SK-N-SH (cell line): Measurements from ENCODE around the gene CFAP299. TPM values are rescaled to one million over a fixed set of nuclear protein-coding genes. Genes with fewer than 3 reads are reported as not detected.
A peak's percentile ranks its signal among the peaks of the same experiment; 100 is the strongest.

Experiments
- CTCF ChIA-PET: fragments of 300-600, 350-600 bp; formaldehyde crosslinking; extraction: SDS; loops from one replicate; lab custom pipeline; 2021; lab: Yijun Ruan, JAX
- POLR2A ChIA-PET: fragments of 350-600 bp; sonication (Branson Sonifier 250); formaldehyde crosslinking; extraction: SDS; loops from one replicate; lab custom pipeline; 2020; ENCODE audit warnings: antibody characterized with exemption, inconsistent platforms; lab: Yijun Ruan, JAX
- DNase-seq: peaks from one replicate; pipeline ENCODE4 v3.0.0; 2012
- H2AFZ ChIP-seq: fragments of 200-600 bp; sonication (generic); 2 replicates; pipeline ENCODE4 v1.8.1; 2016; ENCODE audit warnings: antibody characterized with exemption, mild to moderate bottlenecking, low read depth
- H3F3A ChIP-seq: fragments of 200-600 bp; sonication (generic); replicated peaks from 2 replicates; pipeline ENCODE3; 2016; ENCODE audit warnings: antibody characterized with exemption, mild to moderate bottlenecking; ENCODE audit not compliant: insufficient read depth
- H3K27ac ChIP-seq, 2 experiments: fragments of 200-500 bp in 1 of 2; fragments of 200-600 bp in 1 of 2; sonication (Bioruptor generic) in 1 of 2; sonication (generic), shearing (Covaris generic) in 1 of 2; 2 replicates each; pipeline versions ENCODE4 v1.5.1 to v1.6.1; 2014 to 2016; ENCODE audit warnings: low read depth in 2 of 2, inconsistent platforms in 1 of 2, low read length in 1 of 2, mild to moderate bottlenecking in 1 of 2, mixed read lengths in 1 of 2
- H3K27me3 ChIP-seq: fragments of 200-600 bp; sonication (generic), shearing (Covaris generic); 2 replicates; pipeline ENCODE4 v1.6.1; 2016; ENCODE audit warnings: mixed run types; ENCODE audit not compliant: insufficient read depth
- H3K36me3 ChIP-seq, 2 experiments: fragments of 200-500 bp in 1 of 2; fragments of 200-600 bp in 1 of 2; sonication (Bioruptor generic) in 1 of 2; sonication (generic) in 1 of 2; replicated peaks in 1 of 2; 2 replicates each; pipeline versions ENCODE3 to v1.5.1; 2014 to 2016; ENCODE audit warnings: low read length in 1 of 2, mild to moderate bottlenecking in 1 of 2; ENCODE audit not compliant: insufficient read depth in 2 of 2, control insufficient read depth in 1 of 2
- H3K4me1 ChIP-seq, 2 experiments: fragments of 200-500 bp in 1 of 2; fragments of 200-600 bp in 1 of 2; sonication (Bioruptor generic) in 1 of 2; sonication (generic), shearing (Covaris generic) in 1 of 2; 2 replicates each; pipeline versions ENCODE4 v1.5.1 to v1.6.1; 2014 to 2016; ENCODE audit warnings: low read depth in 1 of 2, low read length in 1 of 2, mixed run types in 1 of 2; ENCODE audit not compliant: insufficient read depth in 2 of 2, control insufficient read depth in 1 of 2
- H3K4me2 ChIP-seq: fragments of 200-600 bp; sonication (generic), shearing (Covaris generic); 2 replicates; pipeline ENCODE4 v1.6.1; 2017; ENCODE audit warnings: mixed run types
- H3K4me3 ChIP-seq, 2 experiments: fragments of 200-500 bp in 1 of 2; fragments of 200-600 bp in 1 of 2; sonication (Bioruptor generic) in 1 of 2; sonication (generic), shearing (Covaris generic) in 1 of 2; 2 replicates each; pipeline versions ENCODE4 v1.5.1 to v1.8.1; 2014 to 2016; ENCODE audit warnings: low read depth in 2 of 2, inconsistent platforms in 1 of 2, low read length in 1 of 2, mild to moderate bottlenecking in 1 of 2, mixed read lengths in 1 of 2, moderate library complexity in 1 of 2
- H3K79me2 ChIP-seq: fragments of 200-600 bp; sonication (generic); 2 replicates; pipeline ENCODE4 v1.8.1; 2017; ENCODE audit warnings: mild to moderate bottlenecking; ENCODE audit not compliant: insufficient read depth
- H3K9ac ChIP-seq: fragments of 200-600 bp; sonication (generic); 2 replicates; pipeline ENCODE4 v1.6.1; 2017; ENCODE audit warnings: mixed run types
- H3K9me2 ChIP-seq: fragments of 200-600 bp; sonication (generic); 2 replicates; pipeline ENCODE4 v1.6.1; 2017; ENCODE audit warnings: mixed run types
- H3K9me3 ChIP-seq: fragments of 200-600 bp; sonication (generic); 2 replicates; pipeline ENCODE4 v1.6.1; 2017; ENCODE audit warnings: mixed run types, mild to moderate bottlenecking, moderate library complexity
- H4K20me1 ChIP-seq: fragments of 200-600 bp; sonication (generic); 2 replicates; pipeline ENCODE4 v1.6.1; 2017; ENCODE audit warnings: mild to moderate bottlenecking, mixed run types; ENCODE audit not compliant: insufficient read depth
- EZH2phosphoT487 ChIP-seq: fragments of 200-600 bp; sonication (generic); IDR thresholded peaks from 2 replicates; pipeline ENCODE4 v1.6.1; 2017; ENCODE audit warnings: low read depth, mixed run types, mild to moderate bottlenecking, antibody characterized with exemption, moderate library complexity, borderline replicate concordance
- FOSL2 ChIP-seq: IDR thresholded peaks from 2 replicates; pipeline ENCODE4 v1.4.0; 2012; ENCODE audit warnings: low read depth, mild to moderate bottlenecking, moderate library complexity, borderline replicate concordance
- JUND ChIP-seq: IDR thresholded peaks from 2 replicates; pipeline ENCODE4 v1.4.0; 2012
- MXI1 ChIP-seq: IDR thresholded peaks from 2 replicates; pipeline ENCODE4 v1.6.1; 2012; ENCODE audit warnings: mild to moderate bottlenecking, low read depth, low read length, improper control_type of control experiment
- NFIC ChIP-seq: IDR thresholded peaks from 2 replicates; pipeline ENCODE4 v1.4.0; 2012; ENCODE audit warnings: borderline replicate concordance
- PBX3 ChIP-seq: IDR thresholded peaks from 2 replicates; pipeline ENCODE4; 2012
- POLR2AphosphoS5 ChIP-seq: IDR thresholded peaks from 2 replicates; pipeline ENCODE4 v1.6.1; 2012; ENCODE audit warnings: low read depth, low read length
- SIN3A ChIP-seq: IDR thresholded peaks from 2 replicates; pipeline ENCODE4 v1.6.1; 2012; ENCODE audit warnings: low read depth, mild to moderate bottlenecking, low read length, moderate library complexity, borderline replicate concordance
- TAF1 ChIP-seq: IDR thresholded peaks from 2 replicates; pipeline ENCODE4 v1.6.1; 2012; ENCODE audit warnings: low read depth, mild to moderate bottlenecking, low read length, moderate library complexity, borderline replicate concordance
- TCF12 ChIP-seq: IDR thresholded peaks from 2 replicates; pipeline ENCODE4 v1.4.0; 2012
- TEAD4 ChIP-seq: IDR thresholded peaks from 2 replicates; pipeline ENCODE4 v1.4.0; 2012; ENCODE audit warnings: mild to moderate bottlenecking, borderline replicate concordance; ENCODE audit not compliant: insufficient read depth
- USF1 ChIP-seq: IDR thresholded peaks from 2 replicates; pipeline ENCODE4 v1.4.0; 2012; ENCODE audit warnings: low read depth, borderline replicate concordance
- USF2 ChIP-seq: fragments of 150-350 bp; IDR thresholded peaks from 2 replicates; pipeline ENCODE4 v1.6.1; 2017; ENCODE audit warnings: antibody characterized with exemption, low read length, low read depth, borderline replicate concordance
- YY1 ChIP-seq: IDR thresholded peaks from 2 replicates; pipeline ENCODE4 v1.4.0; 2012; ENCODE audit warnings: low read depth, mild to moderate bottlenecking
- WGBS: methylation state at CpG from one replicate; pipeline ENCODE4 v1.1.6; 2017; ENCODE audit warnings: low lambda C conversion rate; 5-methylcytosine and 5-hydroxymethylcytosine counted together
- polyA plus RNA-seq, 3 experiments: library from polyadenylated mRNA; depleted of rRNA; stranded (reverse); fragments of >200 nt; gene quantifications; 2 replicates each; pipeline ENCODE4 v1.2.3, GENCODE V29; 2012

CFAP299 gene
- polyA plus RNA-seq, 1 of the 3 experiments (the other 2 are of a cell fraction) = 1.2 TPM

- CTCF ChIA-PET = no interaction called here
- H3K9me2 ChIP-seq = no peaks in the 10 kb centered on the region
- POLR2A ChIA-PET = no interaction called here
- no peaks in the 10 kb centered on the region for H3K79me2 ChIP-seq
- H3K4me3 ChIP-seq = no peak overlapping the region
- H4K20me1 ChIP-seq = no peaks in the 10 kb centered on the region
- no peak overlapping the region for H3K9ac ChIP-seq
- H3K27ac ChIP-seq = no peak overlapping the region
- no peaks in the 10 kb centered on the region for H3K36me3 ChIP-seq
- H3K9me3 ChIP-seq = peaks cover 10% of the 10 kb centered on the region; the same call in 1 of the 2 replicates
- 53% methylated on average over 4 of the region's 4 CpGs for WGBS
- H3K4me1 ChIP-seq = no peaks in the 10 kb centered on the region
- H3K27me3 ChIP-seq = no peaks in the 10 kb centered on the region
- no peak for DNase-seq
- no peak overlapping the region for H2AFZ ChIP-seq
- H3F3A ChIP-seq = peaks cover 5% of the 10 kb centered on the region
- H3K4me2 ChIP-seq = no peak overlapping the region
- TF ChIP-seq EZH2phosphoT487 (no peak), TAF1 (no peak), TCF12 (peak; percentile 48; the same call in 1 of the 2 replicates), PBX3 (peak; percentile 19; the same call in 1 of the 2 replicates)
- TF ChIP-seq, all 33 proteins: peak for 2
Observed at GRCh38 chr4:80452768-80453167, 117.2 kb downstream of the CFAP299 start.

GRCh38 chr4:80454040-80454439 lies 118.5 kb downstream of the CFAP299 start:
- Histone ChIP-seq H3K4me2 (peak overlapping the region; percentile 32; the same call in 1 of the 2 replicates), H3K27me3 (no peaks in the 10 kb centered on the region), H3K36me3 (no peaks in the 10 kb centered on the region), H4K20me1 (no peaks in the 10 kb centered on the region), H2AFZ (no peak overlapping the region; the same call in 1 of the 2 replicates), H3K9me3 (peaks cover 10% of the 10 kb centered on the region; the same call in 1 of the 2 replicates), H3K79me2 (no peaks in the 10 kb centered on the region), H3K9me2 (no peaks in the 10 kb centered on the region), H3K4me3 (no peak overlapping the region), H3K4me1 (no peaks in the 10 kb centered on the region), H3K27ac (no peak overlapping the region), H3K9ac (no peak overlapping the region), H3F3A (peaks cover 5% of the 10 kb centered on the region)
- no peak for DNase-seq
- POLR2A ChIA-PET = no interaction called here
- TF ChIP-seq TEAD4 = peak; percentile 19; the same call in 1 of the 2 replicates
- peak; percentile 61 for TF ChIP-seq JUND
- TF ChIP-seq SIN3A = no peak
- no peak for TF ChIP-seq USF1
- no peak for TF ChIP-seq NFIC
- no peak for TF ChIP-seq USF2
- peak; percentile 65; the same call in 1 of the 2 replicates for TF ChIP-seq FOSL2
- no peak for TF ChIP-seq YY1
- no peak for TF ChIP-seq EZH2phosphoT487
- TF ChIP-seq MXI1 = no peak
- no peak for TF ChIP-seq POLR2AphosphoS5
- peak; percentile 22; the same call in 1 of the 2 replicates for TF ChIP-seq TCF12
- TF ChIP-seq, all 33 proteins: peak for 4
- CTCF ChIA-PET = interaction anchor here (1.1 kb wide), 1 partner anchor 10 kb away, joined by 3 read pairs; no protein-coding TSS in a partner anchor
- WGBS = 13% methylated on average over 2 of the region's 2 CpGs
